ENCODE data around the gene LETM1.

LETM1 gene

GRCh38 chr4:1813915-1814314 lies 42.0 kb downstream of the LETM1 start:
- no peaks in the 10 kb centered on the region for H3K4me1 Mint-ChIP-seq
- H3K27me3 Mint-ChIP-seq, result no peaks in the 10 kb centered on the region
- H3K4me3 Mint-ChIP-seq, result no peak overlapping the region
- no peaks in the 10 kb centered on the region for H3K9me3 Mint-ChIP-seq
- H3K36me3 Mint-ChIP-seq, result peaks cover 2% of the 10 kb centered on the region
- H3K27ac Mint-ChIP-seq, result no peak overlapping the region

GRCh38 chr4:1813231-1813630 lies 42.7 kb downstream of the LETM1 start:
- H3K27ac Mint-ChIP-seq, result no peak overlapping the region
- H3K4me3 Mint-ChIP-seq, result no peak overlapping the region
- peaks cover 2% of the 10 kb centered on the region for H3K36me3 Mint-ChIP-seq

GRCh38 chr4:1812720-1813119 lies 43.2 kb downstream of the LETM1 start:
- Mint-ChIP-seq H3K4me3 (no peak overlapping the region), H3K27ac (no peak overlapping the region), H3K36me3 (peaks cover 2% of the 10 kb centered on the region), H3K4me1 (no peaks in the 10 kb centered on the region), H3K27me3 (no peaks in the 10 kb centered on the region), H3K9me3 (no peaks in the 10 kb centered on the region)

More at GRCh38 chr4:1813231-1813630, 42.7 kb downstream of the LETM1 start:
- H3K27me3 Mint-ChIP-seq, result no peaks in the 10 kb centered on the region
- H3K9me3 Mint-ChIP-seq, result no peaks in the 10 kb centered on the region
- no peaks in the 10 kb centered on the region for H3K4me1 Mint-ChIP-seq

- H3K27ac Mint-ChIP-seq, result no peak overlapping the region
- no peaks in the 10 kb centered on the region for H3K27me3 Mint-ChIP-seq
- no peak overlapping the region for H3K4me3 Mint-ChIP-seq
- H3K9me3 Mint-ChIP-seq, result no peaks in the 10 kb centered on the region
- no peaks in the 10 kb centered on the region for H3K36me3 Mint-ChIP-seq
- H3K4me1 Mint-ChIP-seq, result no peaks in the 10 kb centered on the region
These were observed 45.2 kb downstream of the LETM1 start for GRCh38 chr4:1810765-1811164.

GRCh38 chr4:1809754-1810502 lies 46.0 kb downstream of the LETM1 start:
- Mint-ChIP-seq H3K4me1 (no peaks in the 10 kb centered on the region), H3K36me3 (no peaks in the 10 kb centered on the region), H3K9me3 (no peaks in the 10 kb centered on the region), H3K27me3 (no peaks in the 10 kb centered on the region), H3K27ac (no peak overlapping the region), H3K4me3 (no peak overlapping the region)

GRCh38 chr4:1808851-1809753 lies 46.9 kb downstream of the LETM1 start:
- Mint-ChIP-seq H3K36me3 (no peaks in the 10 kb centered on the region), H3K4me3 (no peak overlapping the region), H3K27ac (no peak overlapping the region), H3K27me3 (no peaks in the 10 kb centered on the region), H3K9me3 (no peaks in the 10 kb centered on the region), H3K4me1 (no peaks in the 10 kb centered on the region)

GRCh38 chr4:1808396-1808795 lies 47.6 kb downstream of the LETM1 start:
- H3K9me3 Mint-ChIP-seq, result no peaks in the 10 kb centered on the region
- no peak overlapping the region for H3K4me3 Mint-ChIP-seq
- H3K4me1 Mint-ChIP-seq, result no peaks in the 10 kb centered on the region
- no peak overlapping the region for H3K27ac Mint-ChIP-seq
- H3K27me3 Mint-ChIP-seq, result no peaks in the 10 kb centered on the region
- H3K36me3 Mint-ChIP-seq, result no peaks in the 10 kb centered on the region

GRCh38 chr4:1807332-1807777 lies 48.6 kb downstream of the LETM1 start:
- Mint-ChIP-seq H3K27me3 (no peaks in the 10 kb centered on the region), H3K4me3 (no peak overlapping the region), H3K36me3 (no peaks in the 10 kb centered on the region), H3K9me3 (no peaks in the 10 kb centered on the region), H3K4me1 (no peaks in the 10 kb centered on the region), H3K27ac (no peak overlapping the region)

- no peaks in the 10 kb centered on the region for H3K36me3 Mint-ChIP-seq
- H3K27ac Mint-ChIP-seq, result no peak overlapping the region
- no peaks in the 10 kb centered on the region for H3K4me1 Mint-ChIP-seq
- H3K9me3 Mint-ChIP-seq, result no peaks in the 10 kb centered on the region
- no peaks in the 10 kb centered on the region for H3K27me3 Mint-ChIP-seq
- H3K4me3 Mint-ChIP-seq, result no peak overlapping the region
These were observed 49.2 kb downstream of the LETM1 start for GRCh38 chr4:1806596-1807331.

GRCh38 chr4:1806223-1806564 lies 49.8 kb downstream of the LETM1 start:
- H3K27me3 Mint-ChIP-seq, result no peaks in the 10 kb centered on the region
- H3K27ac Mint-ChIP-seq, result no peak overlapping the region
- H3K9me3 Mint-ChIP-seq, result no peaks in the 10 kb centered on the region
- no peaks in the 10 kb centered on the region for H3K4me1 Mint-ChIP-seq
- no peaks in the 10 kb centered on the region for H3K36me3 Mint-ChIP-seq
- H3K4me3 Mint-ChIP-seq, result no peak overlapping the region

GRCh38 chr4:1805493-1806222 lies 50.3 kb downstream of the LETM1 start:
- Mint-ChIP-seq H3K27me3 (no peaks in the 10 kb centered on the region), H3K9me3 (no peaks in the 10 kb centered on the region), H3K27ac (no peak overlapping the region), H3K4me1 (no peaks in the 10 kb centered on the region), H3K4me3 (no peak overlapping the region), H3K36me3 (no peaks in the 10 kb centered on the region)

- no peak overlapping the region for H3K27ac Mint-ChIP-seq
These were observed 51.1 kb downstream of the LETM1 start for GRCh38 chr4:1804638-1805492.

GRCh38 chr4:1803523-1804423 lies 52.2 kb downstream of the LETM1 start:
- no peaks in the 10 kb centered on the region for H3K9me3 Mint-ChIP-seq
- H3K27ac Mint-ChIP-seq, result no peak overlapping the region
- H3K4me3 Mint-ChIP-seq, result no peak overlapping the region
- H3K36me3 Mint-ChIP-seq, result no peaks in the 10 kb centered on the region
- peaks cover under 1% of the 10 kb centered on the region for H3K27me3 Mint-ChIP-seq
- no peaks in the 10 kb centered on the region for H3K4me1 Mint-ChIP-seq

More at GRCh38 chr4:1804638-1805492, 51.1 kb downstream of the LETM1 start:
- Mint-ChIP-seq H3K4me3 (no peak overlapping the region), H3K36me3 (no peaks in the 10 kb centered on the region), H3K27me3 (no peaks in the 10 kb centered on the region), H3K4me1 (no peaks in the 10 kb centered on the region), H3K9me3 (no peaks in the 10 kb centered on the region)

All from activated naive CD4-positive, alpha-beta T cell treated with anti-CD3 and anti-CD28 coated beads, Interleukin-2, amount 50 U/mL, for 24 hours (primary cell).